GM19025 (cell line): ENCODE data around the gene OR2S2.

Experiments
- ATAC-seq: cut with Tn5 transposase; IDR thresholded peaks from one replicate; pipeline ENCODE4 v1.9.1; 2021; ENCODE audit warnings: mild to moderate bottlenecking, low read depth, moderate library complexity; ENCODE audit not compliant: unreplicated experiment

Gene OR2S2

DNA sequence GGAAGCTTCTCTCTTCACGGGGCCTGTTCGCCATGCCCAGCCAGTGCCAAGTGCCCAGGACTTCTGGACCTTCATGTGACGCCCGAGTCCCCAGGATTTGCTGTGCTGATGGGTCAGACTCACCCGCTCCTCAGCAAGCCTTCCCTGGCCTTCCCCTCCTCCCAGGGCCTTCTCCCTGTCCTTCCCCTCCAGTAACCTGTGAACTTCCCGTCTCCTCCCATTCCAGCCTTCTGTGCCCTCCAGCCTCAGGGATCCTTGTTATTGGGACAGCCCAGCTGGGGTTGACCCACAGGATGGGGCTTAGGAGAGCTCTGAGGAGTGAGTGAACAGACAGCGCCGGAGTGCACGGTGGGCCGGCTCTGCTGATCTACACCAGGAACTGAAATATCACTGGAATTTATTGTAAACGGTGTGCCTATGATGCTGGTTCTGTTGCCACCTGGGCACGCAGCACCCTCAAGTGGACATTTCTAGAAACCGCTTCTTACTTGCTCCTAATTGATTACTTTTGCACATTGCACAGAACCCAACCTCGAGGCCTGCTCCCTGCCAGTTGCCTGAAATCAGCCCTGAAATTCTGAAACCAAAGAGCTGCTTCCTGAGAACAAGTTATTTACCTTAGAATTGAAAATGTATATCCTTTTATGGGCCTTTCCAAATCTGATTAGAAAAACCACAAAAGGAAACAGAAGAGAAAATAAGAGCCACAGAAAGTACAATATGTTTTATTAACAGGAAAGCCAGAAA lies 47.2 kb downstream of the OR2S2 start:
- ATAC-seq: no peak

DNA sequence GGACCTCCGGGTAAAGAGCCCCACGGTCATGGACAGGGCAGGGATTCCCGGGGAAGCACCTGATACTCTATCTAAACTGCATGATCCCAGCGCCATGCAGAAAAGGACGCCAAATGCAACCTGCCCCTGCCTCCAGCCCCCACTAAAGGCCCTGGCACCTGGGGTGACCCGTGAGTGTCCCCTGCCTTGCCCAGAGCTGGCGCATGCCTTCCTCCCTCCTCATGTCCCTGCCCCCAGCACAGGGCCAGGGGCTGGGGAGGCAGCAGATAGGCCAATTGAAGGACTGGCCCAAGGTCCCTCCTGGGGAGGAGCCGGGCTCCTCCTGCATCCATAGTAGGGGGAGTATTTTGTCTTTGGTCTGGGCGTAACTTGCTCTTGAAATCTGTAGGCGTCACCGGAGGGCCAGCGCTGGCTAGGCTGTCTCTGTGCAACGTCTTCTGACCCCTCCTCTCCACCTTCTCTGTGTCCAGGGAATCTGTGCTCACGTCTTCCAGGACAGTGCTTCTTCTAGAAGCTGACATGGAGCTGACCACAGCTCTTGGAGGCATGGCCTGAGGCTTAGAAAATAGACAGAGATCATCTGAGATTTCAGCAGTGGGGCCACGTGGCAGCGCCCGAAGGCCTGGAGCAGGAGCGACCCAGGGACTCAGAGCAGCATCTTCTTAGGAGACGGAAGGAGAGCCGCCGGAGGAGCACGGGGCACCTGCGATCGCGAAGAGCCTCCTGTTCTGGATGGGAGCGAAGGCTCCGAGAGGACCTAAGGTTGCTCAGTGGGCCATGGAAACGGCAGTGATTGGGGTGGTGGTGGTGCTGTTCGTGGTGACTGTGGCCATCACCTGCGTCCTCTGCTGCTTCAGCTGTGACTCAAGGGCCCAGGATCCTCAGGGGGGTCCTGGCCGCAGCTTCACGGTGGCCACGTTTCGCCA lies 48.0 kb downstream of the OR2S2 start:
- ATAC-seq: no peak

- ATAC-seq: no peak
Observed at GRCh38 chr9:35909274-35909673, 48.7 kb downstream of the OR2S2 start, which contains the start of gene SPAAR. SPAAR (plus strand) TSS chr9:35909490; CDS start chr9:35910464, 974 bp downstream.

GRCh38 chr9:35908504-35909125 lies 49.3 kb downstream of the OR2S2 start:
- no peak for ATAC-seq

GRCh38 chr9:35907711-35908503 lies 50.0 kb downstream of the OR2S2 start:
- no peak for ATAC-seq
